IMR-90 (cell line): ENCODE measurements around the gene ADAMTS5. TPM values are rescaled to one million over a fixed set of nuclear protein-coding genes. Genes with fewer than 3 reads are reported as not detected.

ENCODE experiments used
- ATAC-seq: fragments of 200-7000 bp; cut with Tn5 transposase; 2 replicates; pipeline ENCODE4 v1.9.1; 2020; ENCODE audit warnings: low read depth, mild to moderate bottlenecking, moderate library complexity
- BruUV-seq: library from RNA; stranded (reverse); fragments of 400-500 nt; replicated peaks from 2 replicates; lab custom pipeline; 2021; lab: Mats Ljungman, UMichigan
- CTCF ChIA-PET: fragments of 300-600 bp; formaldehyde crosslinking; extraction: SDS; loops from one replicate; lab custom pipeline; 2021; ENCODE audit warnings: antibody characterized with exemption; lab: Yijun Ruan, JAX
- POLR2A ChIA-PET: fragments of 300-600 bp; sonication (Branson Sonifier 250); formaldehyde crosslinking; loops from one replicate; lab custom pipeline; 2022; ENCODE audit warnings: antibody characterized with exemption; ENCODE audit not compliant: unreplicated experiment; lab: Charles Lee
- DNase-seq: peaks from one replicate; pipeline ENCODE4 v3.0.0; 2013
- H2AFZ ChIP-seq: replicated peaks from 2 replicates; pipeline ENCODE3; 2013; ENCODE audit warnings: low read length, mild to moderate bottlenecking; ENCODE audit not compliant: poor library complexity
- H2AK5ac ChIP-seq: 2 replicates; pipeline ENCODE4 v1.6.1; 2013; ENCODE audit warnings: low read depth, low read length, inconsistent platforms
- H2AK9ac ChIP-seq: replicated peaks from 2 replicates; pipeline ENCODE3; 2013; ENCODE audit warnings: mild to moderate bottlenecking, low read depth, low read length, moderate library complexity; ENCODE audit not compliant: poor library complexity
- H2BK120ac ChIP-seq: 2 replicates; pipeline ENCODE4 v1.6.1; 2013; ENCODE audit warnings: low read depth, low read length, inconsistent platforms
- H2BK15ac ChIP-seq: 3 replicates; pipeline ENCODE4 v1.6.1; 2013; ENCODE audit warnings: low read depth, low read length, inconsistent platforms
- H2BK20ac ChIP-seq: 2 replicates; pipeline ENCODE4 v1.6.1; 2013; ENCODE audit warnings: low read depth, mild to moderate bottlenecking, inconsistent platforms, low read length, moderate library complexity
- H2BK5ac ChIP-seq: 2 replicates; pipeline ENCODE4 v1.6.1; 2013; ENCODE audit warnings: mild to moderate bottlenecking, low read depth, low read length, inconsistent platforms; ENCODE audit not compliant: poor library complexity, severe bottlenecking
- H3K14ac ChIP-seq: replicated peaks from 2 replicates; pipeline ENCODE4 v1.6.1; 2013; ENCODE audit warnings: low read depth, low read length, inconsistent platforms
- H3K18ac ChIP-seq: 2 replicates; pipeline ENCODE4 v1.6.1; 2013; ENCODE audit warnings: low read depth, low read length, control low read depth
- H3K23ac ChIP-seq: 2 replicates; pipeline ENCODE4 v1.6.1; 2013; ENCODE audit warnings: low read depth, low read length, inconsistent platforms
- H3K27ac ChIP-seq: 2 replicates; pipeline ENCODE4 v1.5.1; 2013; ENCODE audit warnings: mild to moderate bottlenecking, control low read depth, low read length; ENCODE audit not compliant: insufficient read depth
- H3K27me3 ChIP-seq: 2 replicates; pipeline ENCODE4 v1.6.1; 2013; ENCODE audit warnings: low read length; ENCODE audit not compliant: control insufficient read depth, insufficient read depth
- H3K36me3 ChIP-seq: 2 replicates; pipeline ENCODE4 v1.6.1; 2013; ENCODE audit warnings: low read length, mixed read lengths; ENCODE audit not compliant: control insufficient read depth, insufficient read depth
- H3K4ac ChIP-seq: 2 replicates; pipeline ENCODE4 v1.6.1; 2013; ENCODE audit warnings: low read depth, low read length, inconsistent platforms
- H3K4me1 ChIP-seq: 2 replicates; pipeline ENCODE4 v1.6.1; 2013; ENCODE audit warnings: low read length, mixed read lengths; ENCODE audit not compliant: control insufficient read depth, insufficient read depth
- H3K4me2 ChIP-seq: 2 replicates; pipeline ENCODE4 v1.6.1; 2013; ENCODE audit warnings: low read depth, mild to moderate bottlenecking, control low read depth, low read length, moderate library complexity
- H3K4me3 ChIP-seq: 2 replicates; pipeline ENCODE4 v1.5.1; 2013; ENCODE audit warnings: low read depth, mild to moderate bottlenecking, control low read depth, low read length, moderate library complexity; ENCODE audit not compliant: insufficient read depth
- H3K56ac ChIP-seq: 2 replicates; pipeline ENCODE4 v1.6.1; 2013; ENCODE audit warnings: low read length, inconsistent platforms; ENCODE audit not compliant: insufficient read depth; ENCODE audit errors: extremely low read depth
- H3K79me1 ChIP-seq, 2 experiments: 2 replicates each; pipeline ENCODE4 v1.6.1; 2013; ENCODE audit warnings: low read length in 2 of 2, inconsistent platforms in 1 of 2, low read depth in 1 of 2
- H3K9ac ChIP-seq: 2 replicates; pipeline ENCODE4 v1.6.1; 2013; ENCODE audit warnings: low read depth, low read length, control low read depth
- H3K9me1 ChIP-seq: 2 replicates; pipeline ENCODE4 v1.6.1; 2013; ENCODE audit warnings: low read length, inconsistent platforms; ENCODE audit not compliant: insufficient read depth
- H3K9me3 ChIP-seq: 2 replicates; pipeline ENCODE4 v1.6.1; 2013; ENCODE audit warnings: low read length; ENCODE audit not compliant: control insufficient read depth, insufficient read depth
- H4K20me1 ChIP-seq: 2 replicates; pipeline ENCODE4 v1.6.1; 2013; ENCODE audit warnings: low read length, inconsistent platforms; ENCODE audit not compliant: insufficient read depth
- H4K5ac ChIP-seq: 2 replicates; pipeline ENCODE4 v1.6.1; 2013; ENCODE audit warnings: mild to moderate bottlenecking, low read depth, low read length, control low read depth
- H4K8ac ChIP-seq, 2 experiments: 2 replicates each; pipeline ENCODE4 v1.6.1; 2013; ENCODE audit warnings: low read depth in 2 of 2, low read length in 2 of 2, control low read depth in 1 of 2, inconsistent platforms in 1 of 2
- H4K91ac ChIP-seq: 2 replicates; pipeline ENCODE4 v1.6.1; 2013; ENCODE audit warnings: low read depth, low read length, inconsistent platforms; ENCODE audit not compliant: insufficient read depth
- BHLHE40 ChIP-seq: fragments of 150-350 bp; IDR thresholded peaks from 2 replicates; pipeline ENCODE4 v1.6.1; 2016; ENCODE audit warnings: mild to moderate bottlenecking, low read depth, low read length
- CEBPB ChIP-seq: IDR thresholded peaks from 2 replicates; pipeline ENCODE4 v1.6.1; 2012; ENCODE audit warnings: low read depth, low read length, improper control_type of control experiment
- CHD1 ChIP-seq: IDR thresholded peaks from 2 replicates; pipeline ENCODE4 v1.6.1; 2012; ENCODE audit warnings: low read depth, low read length, improper control_type of control experiment
- CTCF ChIP-seq: conservative IDR thresholded peaks from 2 replicates; pipeline ENCODE4 v1.5.1; 2012; ENCODE audit warnings: mild to moderate bottlenecking, low read depth, low read length, improper control_type of control experiment
- ELK1 ChIP-seq: fragments of 150-350 bp; IDR thresholded peaks from 2 replicates; pipeline ENCODE4 v1.6.1; 2016; ENCODE audit warnings: low read depth, mild to moderate bottlenecking, low read length, moderate library complexity, borderline replicate concordance
- FOS ChIP-seq: fragments of 150-350 bp; IDR thresholded peaks from 2 replicates; pipeline ENCODE4 v1.6.1; 2016; ENCODE audit warnings: low read depth, low read length
- MAFK ChIP-seq: IDR thresholded peaks from 2 replicates; pipeline ENCODE4 v1.6.1; 2012; ENCODE audit warnings: low read depth, low read length, improper control_type of control experiment
- MAZ ChIP-seq: IDR thresholded peaks from 2 replicates; pipeline ENCODE4 v1.6.1; 2012; ENCODE audit warnings: low read depth, mild to moderate bottlenecking, low read length, improper control_type of control experiment, moderate library complexity, borderline replicate concordance
- MXI1 ChIP-seq: IDR thresholded peaks from 2 replicates; pipeline ENCODE4 v1.6.1; 2012; ENCODE audit warnings: low read depth, mild to moderate bottlenecking, low read length, moderate library complexity, borderline replicate concordance
- NFE2L2 ChIP-seq: fragments of 150-350 bp; IDR thresholded peaks from 2 replicates; pipeline ENCODE4 v1.6.1; 2016; ENCODE audit warnings: low read depth, mild to moderate bottlenecking, low read length
- POLR2A ChIP-seq: IDR thresholded peaks from 2 replicates; pipeline ENCODE4 v1.6.1; 2012; ENCODE audit warnings: mild to moderate bottlenecking, low read depth, low read length
- RAD21 ChIP-seq: IDR thresholded peaks from 2 replicates; pipeline ENCODE4 v1.6.1; 2012; ENCODE audit warnings: low read length, improper control_type of control experiment
- RCOR1 ChIP-seq: IDR thresholded peaks from 2 replicates; pipeline ENCODE4 v1.6.1; 2012; ENCODE audit warnings: mild to moderate bottlenecking, low read length, improper control_type of control experiment; ENCODE audit not compliant: insufficient replicate concordance
- RFX5 ChIP-seq: IDR thresholded peaks from 2 replicates; pipeline ENCODE4 v1.8.0; 2012; ENCODE audit warnings: low read depth, mild to moderate bottlenecking, low read length, moderate library complexity
- SMC3 ChIP-seq: fragments of 150-350 bp; IDR thresholded peaks from 2 replicates; pipeline ENCODE4 v1.6.1; 2016; ENCODE audit warnings: low read depth, mild to moderate bottlenecking, antibody characterized with exemption, low read length, moderate library complexity
- USF2 ChIP-seq: fragments of 150-350 bp; IDR thresholded peaks from 2 replicates; pipeline ENCODE4 v1.6.1; 2017; ENCODE audit warnings: mild to moderate bottlenecking, antibody characterized with exemption, low read length, low read depth
- WGBS, 2 experiments: methylation state at CpG; one replicate each; pipeline versions ENCODE4 v1.1.5 to v1.1.7; 2013; ENCODE audit warnings: missing lambda C conversion rate in 2 of 2; ENCODE audit not compliant: insufficient read length in 1 of 2; ENCODE audit errors: extremely low coverage in 2 of 2; 5-methylcytosine and 5-hydroxymethylcytosine counted together
- dilution Hi-C: fragments of 300-500 bp; cut with HindIII; formaldehyde crosslinking; loops from one replicate; pipeline ENCODE4 v1.14.3; 2018; ENCODE audit warnings: low sequenced_read_pairs; ENCODE audit not compliant: unreplicated experiment
- in situ Hi-C: fragments of 300-500 bp; cut with MboI; formaldehyde crosslinking; loops from 3 replicates; pipeline ENCODE4 v1.14.3; 2019; ENCODE audit warnings: low sequenced_read_pairs, inconsistent platforms, mixed read lengths
- intact Hi-C: fragments of 100-400 bp; cut with micrococcal nuclease; formaldehyde crosslinking; loops from 2 replicates; pipeline ENCODE4 v1.10.0; 2022
- polyA plus RNA-seq, 3 experiments: library from polyadenylated mRNA; depleted of rRNA; stranded (reverse); fragments of >200 nt; gene quantifications; 2 replicates each; pipeline ENCODE4 v1.2.3, GENCODE V29; 2012; ENCODE audit warnings: low replicate concordance in 1 of 3
- total RNA-seq: library from RNA; depleted of rRNA; stranded (reverse); fragments of >200 nt; gene quantifications from 2 replicates; pipeline ENCODE4 v1.2.3, GENCODE V29; 2012

The ADAMTS5 gene
- total and polyA plus RNA-seq, 2 of the 4 experiments (the other 2 are of a cell fraction), result 0.54 to 0.58 TPM

GRCh38 chr21:26877018-26877417 lies 89.9 kb downstream of the ADAMTS5 start:
- H2AK5ac ChIP-seq, result no peak overlapping the region
- H3K36me3 ChIP-seq, result no peaks in the 10 kb centered on the region
- H3K18ac ChIP-seq, result peak overlapping the region; percentile 84; the same call in 1 of the 2 replicates
- H3K9me1 ChIP-seq, result no peaks in the 10 kb centered on the region
- DNase-seq, result no peak
- ChIA-PET POLR2A (no interaction called here), CTCF (no interaction called here)
- BruUV-seq, result no TSS peak
- no peak overlapping the region for H3K56ac ChIP-seq
- TF ChIP-seq RFX5, result no peak
- no peak for TF ChIP-seq CTCF
- no peak for TF ChIP-seq ELK1
- no peak for TF ChIP-seq MAFK
- TF ChIP-seq SMC3, result no peak
- no peak for TF ChIP-seq NFE2L2
- TF ChIP-seq RCOR1, result no peak
- TF ChIP-seq MAZ, result no peak
- TF ChIP-seq BHLHE40, result no peak
- TF ChIP-seq USF2, result no peak
- TF ChIP-seq CEBPB, result no peak
- no peak for TF ChIP-seq FOS
- TF ChIP-seq MXI1, result no peak
- TF ChIP-seq RAD21, result no peak
- no peak for TF ChIP-seq CHD1
- no peak for TF ChIP-seq POLR2A
- no peak for ATAC-seq
- H2BK20ac ChIP-seq, result no peak overlapping the region
- H2BK5ac ChIP-seq, result no peak overlapping the region
- no peak overlapping the region for H2BK120ac ChIP-seq
- intact Hi-C loops, result no loop called here
- H4K8ac ChIP-seq, result no peak overlapping the region
- H2BK15ac ChIP-seq, result no peak overlapping the region
- no peak overlapping the region for H3K23ac ChIP-seq
- no peak overlapping the region for H3K4ac ChIP-seq
- H3K14ac ChIP-seq, result no peak overlapping the region
- no peaks in the 10 kb centered on the region for H4K20me1 ChIP-seq
- H4K5ac ChIP-seq, result peak overlapping the region; percentile 75; the same call in 1 of the 2 replicates
- no peaks in the 10 kb centered on the region for H3K4me1 ChIP-seq
- H3K27ac ChIP-seq, result no peak overlapping the region
- no peak overlapping the region for H3K9ac ChIP-seq
- peak overlapping the region; percentile 74; the same call in 1 of the 2 replicates for H3K4me2 ChIP-seq
- no peak overlapping the region for H3K4me3 ChIP-seq
- H3K27me3 ChIP-seq, result no peaks in the 10 kb centered on the region
- WGBS, 2 experiments, result no CpG with 5 or more reads among the region's 6 CpGs
- no peaks in the 10 kb centered on the region for H3K79me1 ChIP-seq
- H4K91ac ChIP-seq, result no peak overlapping the region
- peaks cover 5% of the 10 kb centered on the region for H3K9me3 ChIP-seq
- in situ Hi-C loops, result no loop called here
- dilution Hi-C loops, result no loop called here
- no peak overlapping the region for H2AK9ac ChIP-seq
- no peak overlapping the region for H2AFZ ChIP-seq
